GM10266 (cell line): ENCODE data around the gene ZC3H10.

Experiments used
- DNase-seq: peaks from one replicate; pipeline ENCODE4 v3.0.0; 2012; ENCODE audit errors: extremely low spot score
- CTCF ChIP-seq: IDR thresholded peaks from 2 replicates; pipeline ENCODE4 v1.5.1; 2012; ENCODE audit warnings: mild to moderate bottlenecking, low read depth; ENCODE audit not compliant: control insufficient read depth, insufficient read depth; ENCODE audit errors: missing control alignments

The ZC3H10 gene

DNA sequence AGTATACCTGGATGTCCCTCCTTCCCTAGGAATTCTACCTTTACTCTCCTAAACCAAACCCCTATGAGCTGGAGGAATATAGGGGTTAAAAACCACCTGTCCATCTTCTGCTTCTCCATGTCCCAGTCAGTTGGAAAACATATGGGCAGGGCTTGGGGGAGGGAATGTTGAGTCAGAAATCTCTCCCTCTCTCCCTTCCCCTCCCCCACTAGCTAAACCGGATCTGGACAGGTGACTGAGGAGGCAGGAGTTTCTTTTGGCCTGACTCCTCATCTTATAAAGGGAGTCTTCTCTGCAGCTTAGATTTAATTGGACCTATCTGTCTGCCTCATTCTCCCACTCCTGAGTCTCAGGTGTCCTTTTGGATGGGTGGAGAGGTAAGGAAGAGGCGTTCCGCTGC is 32.0 kb upstream of the ZC3H10 start:
- TF ChIP-seq CTCF, result no peak
- no peak for DNase-seq

DNA sequence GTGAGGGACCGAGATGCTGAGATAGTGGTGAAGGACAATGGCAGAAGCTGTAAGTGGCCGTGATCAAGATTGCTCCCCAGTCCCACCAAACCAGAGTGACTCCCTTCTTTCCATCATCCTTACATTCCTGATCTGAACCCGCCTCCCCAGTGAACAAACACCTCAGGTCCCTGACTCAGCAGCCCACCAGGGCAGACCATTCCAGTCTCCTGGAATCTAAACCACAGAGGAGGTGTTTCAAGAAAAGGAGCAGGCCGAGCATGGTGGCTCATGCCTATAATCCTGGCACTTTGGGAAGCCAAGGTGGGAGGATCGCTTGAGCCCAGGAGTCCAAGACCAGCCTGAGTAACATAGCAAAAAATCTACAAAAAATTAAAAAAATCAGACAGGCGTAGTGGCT is 31.5 kb upstream of the ZC3H10 start:
- DNase-seq, result no peak
- no peak for TF ChIP-seq CTCF

GRCh38 chr12:56087220-56087619 is 30.8 kb upstream of the ZC3H10 start:
- DNase-seq, result no peak
- no peak for TF ChIP-seq CTCF

DNA sequence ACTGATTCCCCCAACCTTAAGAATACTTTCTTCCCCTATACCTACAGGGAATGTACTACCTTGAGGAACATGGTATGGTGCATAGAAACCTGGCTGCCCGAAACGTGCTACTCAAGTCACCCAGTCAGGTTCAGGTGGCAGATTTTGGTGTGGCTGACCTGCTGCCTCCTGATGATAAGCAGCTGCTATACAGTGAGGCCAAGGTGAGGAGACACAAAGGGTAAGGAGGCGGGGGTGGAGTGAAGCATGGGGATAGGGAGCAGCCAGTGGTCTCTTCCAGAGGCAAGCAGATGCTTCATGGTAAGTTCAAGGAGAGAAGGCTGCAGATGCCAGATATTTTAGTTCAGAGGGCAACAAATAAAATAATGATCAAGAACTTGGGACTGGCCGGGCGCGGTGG is 20.3 kb upstream of the ZC3H10 start:
- no peak for DNase-seq
- no peak for TF ChIP-seq CTCF

- no peak for TF ChIP-seq CTCF
- DNase-seq, result no peak
Measured at GRCh38 chr12:56098592-56098991, 19.5 kb upstream of the ZC3H10 start.

- no peak for TF ChIP-seq CTCF
- no peak for DNase-seq
Measured at GRCh38 chr12:56099787-56100186, 18.3 kb upstream of the ZC3H10 start.

DNA sequence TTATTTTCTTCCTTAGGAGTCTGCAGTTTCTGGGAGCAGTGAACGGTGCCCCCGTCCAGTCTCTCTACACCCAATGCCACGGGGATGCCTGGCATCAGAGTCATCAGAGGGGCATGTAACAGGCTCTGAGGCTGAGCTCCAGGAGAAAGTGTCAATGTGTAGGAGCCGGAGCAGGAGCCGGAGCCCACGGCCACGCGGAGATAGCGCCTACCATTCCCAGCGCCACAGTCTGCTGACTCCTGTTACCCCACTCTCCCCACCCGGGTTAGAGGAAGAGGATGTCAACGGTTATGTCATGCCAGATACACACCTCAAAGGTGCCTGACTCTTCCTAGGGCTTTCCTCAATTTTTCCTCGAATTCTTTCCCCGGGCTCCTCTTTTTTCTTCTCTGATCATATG is 17.0 kb upstream of the ZC3H10 start:
- TF ChIP-seq CTCF, result no peak
- DNase-seq, result no peak
